HG03175 (cell line): ENCODE results near the gene ARID4A.
"Not testable (repeated sequence)": the region's sequence is repeated elsewhere in the genome, so short reads cannot be mapped to it uniquely, and the experiment has no call there.

Source experiments
- ATAC-seq: cut with Tn5 transposase; IDR thresholded peaks from one replicate; pipeline ENCODE4 v1.9.1; 2021; ENCODE audit warnings: mild to moderate bottlenecking, moderate library complexity; ENCODE audit not compliant: unreplicated experiment

ARID4A gene

DNA sequence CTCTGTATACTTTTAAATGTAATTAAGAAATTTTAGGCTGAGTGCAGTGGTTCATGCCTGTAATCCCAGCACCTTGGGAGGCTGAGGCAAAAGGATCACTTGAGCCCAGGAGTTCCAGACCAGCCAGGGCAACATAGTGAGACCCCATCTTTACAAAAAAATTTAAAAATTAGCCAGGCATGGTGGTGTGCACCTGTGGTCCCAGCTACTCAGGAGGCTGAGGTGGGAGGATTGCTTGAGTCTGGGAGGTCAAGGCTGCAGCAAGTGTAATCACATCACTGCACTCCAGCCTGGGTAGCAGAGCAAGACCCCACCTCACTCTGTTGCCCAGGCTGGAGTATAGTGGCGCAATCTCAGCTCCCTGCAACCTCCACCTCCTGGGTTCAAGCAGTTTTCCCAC, 63.9 kb downstream of the ARID4A start:
- not testable (repeated sequence) for ATAC-seq

DNA sequence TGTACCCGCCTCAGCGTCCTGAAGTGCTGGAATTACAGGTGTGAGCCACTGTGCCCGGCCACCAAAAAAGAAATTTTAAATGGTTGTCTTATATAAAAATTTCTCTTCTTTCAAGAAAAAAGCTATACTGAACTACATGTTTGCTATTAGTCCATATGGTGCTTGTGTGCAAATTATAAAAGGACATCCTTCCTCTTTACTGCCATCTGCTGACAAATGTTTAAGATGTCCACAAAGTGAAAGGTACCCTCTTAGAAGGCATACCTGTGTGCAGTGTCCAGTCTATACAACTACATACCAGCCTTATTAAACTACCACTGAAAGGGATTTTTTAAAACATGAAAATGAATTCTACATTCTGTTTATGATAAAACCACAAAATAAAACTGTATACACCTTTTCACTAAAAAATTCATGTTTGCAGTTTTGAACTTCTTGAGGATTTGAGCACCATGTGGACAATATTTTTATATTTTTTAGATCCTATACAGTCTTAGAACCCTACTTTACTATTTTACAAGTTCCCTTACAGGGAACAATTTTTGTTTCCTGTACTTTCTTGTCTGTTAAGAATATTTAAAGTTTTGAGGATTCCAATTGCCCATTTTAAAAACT, 64.5 kb downstream of the ARID4A start:
- ATAC-seq: peak; percentile 51

DNA sequence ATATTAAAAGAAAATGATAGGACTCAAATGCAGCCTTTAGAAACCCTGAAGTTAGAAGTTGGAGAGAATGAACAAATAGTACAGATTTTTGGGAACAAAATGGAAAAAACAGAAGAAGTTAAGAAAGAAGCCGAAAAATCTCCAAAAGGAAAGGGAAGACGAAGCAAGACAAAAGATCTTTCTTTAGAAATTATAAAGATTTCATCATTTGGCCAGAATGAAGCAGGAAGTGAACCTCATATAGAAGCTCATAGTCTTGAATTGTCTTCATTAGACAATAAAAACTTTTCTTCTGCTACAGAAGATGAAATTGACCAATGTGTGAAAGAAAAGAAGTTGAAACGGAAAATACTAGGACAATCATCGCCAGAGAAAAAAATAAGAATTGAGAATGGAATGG, 66.0 kb downstream of the ARID4A start:
- no peak for ATAC-seq

DNA sequence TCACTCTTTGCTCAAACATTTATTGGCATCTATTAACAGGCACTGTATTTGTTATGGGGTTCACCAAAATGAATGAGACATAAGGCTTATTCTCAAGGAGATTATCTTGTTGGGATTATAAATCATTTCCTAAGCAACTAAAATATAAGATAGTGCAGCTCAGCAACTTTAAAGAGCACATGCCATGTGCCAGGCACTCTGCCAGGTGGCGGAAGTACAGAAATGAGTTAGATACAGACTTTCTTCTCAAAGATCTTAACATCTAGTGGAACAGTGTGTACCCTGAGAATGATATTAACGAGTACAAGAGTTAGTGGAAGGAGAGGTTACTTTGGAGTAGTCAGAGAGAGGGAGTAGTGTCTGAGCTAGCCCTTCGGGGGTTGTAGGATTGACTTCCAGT, 68.9 kb downstream of the ARID4A start:
- ATAC-seq: no peak

DNA sequence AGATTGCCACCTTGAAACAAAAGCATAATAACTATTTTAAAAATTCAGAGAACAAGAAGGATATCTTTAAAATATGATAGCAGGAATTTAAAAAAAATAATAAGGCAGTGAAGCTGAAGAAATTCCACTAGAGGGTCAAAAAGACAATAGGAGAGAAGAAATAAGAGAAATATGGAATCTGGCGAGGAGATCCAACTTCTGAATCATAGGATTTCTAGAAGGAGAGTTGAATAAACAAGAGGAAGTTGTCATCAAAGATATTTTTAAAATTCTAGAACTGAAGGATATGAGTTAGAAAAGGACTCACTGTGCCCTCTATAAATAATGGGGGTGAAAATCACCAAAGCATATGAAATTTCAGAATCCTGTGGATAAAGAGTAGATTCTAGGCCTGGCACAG, 70.6 kb downstream of the ARID4A start:
- no peak for ATAC-seq

DNA sequence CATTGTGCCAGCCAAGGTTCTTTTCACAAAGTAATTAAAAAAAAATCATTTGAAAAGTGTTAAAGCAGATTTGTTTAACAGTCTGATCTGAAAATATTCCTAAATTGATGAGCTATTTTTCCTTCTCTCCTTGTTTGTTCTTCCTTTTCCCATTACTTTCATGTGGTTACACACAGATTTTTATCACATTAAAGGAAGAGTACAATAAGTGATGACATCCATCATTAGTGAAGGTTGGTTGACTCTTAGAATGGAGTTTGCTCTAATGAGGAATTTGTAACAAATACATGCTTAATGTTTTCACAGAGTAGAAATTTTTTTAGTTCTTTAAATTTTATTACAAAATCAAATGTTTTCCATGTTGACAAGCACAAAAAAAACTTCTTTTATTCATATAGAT, 78.4 kb downstream of the ARID4A start:
- no peak for ATAC-seq

DNA sequence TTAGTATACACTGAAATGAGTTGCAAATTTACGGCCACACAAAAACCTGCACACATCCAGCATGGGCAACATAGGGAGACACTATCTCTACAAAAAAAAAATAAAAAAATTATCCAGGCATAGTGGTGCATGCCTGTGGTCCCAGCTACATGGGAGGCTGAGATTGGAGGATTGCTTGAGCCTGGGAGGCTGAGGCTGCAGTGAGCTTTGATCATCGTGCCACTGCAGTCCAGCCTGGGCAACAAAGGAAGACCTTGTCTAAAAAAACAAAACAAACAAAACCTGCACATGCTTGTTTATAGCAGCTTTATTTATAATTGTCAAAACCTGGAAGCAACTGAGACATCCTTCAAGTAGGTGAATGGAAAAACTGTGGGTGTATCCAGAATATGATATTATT, 92.5 kb downstream of the ARID4A start:
- ATAC-seq: no peak

DNA sequence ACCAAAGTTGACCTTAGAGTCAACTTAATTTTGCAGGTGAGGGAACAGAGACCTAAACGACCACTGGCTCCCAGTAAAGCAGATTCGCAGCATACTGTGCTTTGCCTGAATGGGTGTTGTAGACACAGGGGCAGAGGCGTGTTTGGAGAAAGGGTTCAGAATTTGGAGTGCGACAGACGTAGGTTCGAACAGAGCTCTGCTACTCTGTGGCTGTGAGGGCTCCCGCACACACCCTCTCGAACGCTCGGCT, 97.1 kb downstream of the ARID4A start:
- no peak for ATAC-seq

DNA sequence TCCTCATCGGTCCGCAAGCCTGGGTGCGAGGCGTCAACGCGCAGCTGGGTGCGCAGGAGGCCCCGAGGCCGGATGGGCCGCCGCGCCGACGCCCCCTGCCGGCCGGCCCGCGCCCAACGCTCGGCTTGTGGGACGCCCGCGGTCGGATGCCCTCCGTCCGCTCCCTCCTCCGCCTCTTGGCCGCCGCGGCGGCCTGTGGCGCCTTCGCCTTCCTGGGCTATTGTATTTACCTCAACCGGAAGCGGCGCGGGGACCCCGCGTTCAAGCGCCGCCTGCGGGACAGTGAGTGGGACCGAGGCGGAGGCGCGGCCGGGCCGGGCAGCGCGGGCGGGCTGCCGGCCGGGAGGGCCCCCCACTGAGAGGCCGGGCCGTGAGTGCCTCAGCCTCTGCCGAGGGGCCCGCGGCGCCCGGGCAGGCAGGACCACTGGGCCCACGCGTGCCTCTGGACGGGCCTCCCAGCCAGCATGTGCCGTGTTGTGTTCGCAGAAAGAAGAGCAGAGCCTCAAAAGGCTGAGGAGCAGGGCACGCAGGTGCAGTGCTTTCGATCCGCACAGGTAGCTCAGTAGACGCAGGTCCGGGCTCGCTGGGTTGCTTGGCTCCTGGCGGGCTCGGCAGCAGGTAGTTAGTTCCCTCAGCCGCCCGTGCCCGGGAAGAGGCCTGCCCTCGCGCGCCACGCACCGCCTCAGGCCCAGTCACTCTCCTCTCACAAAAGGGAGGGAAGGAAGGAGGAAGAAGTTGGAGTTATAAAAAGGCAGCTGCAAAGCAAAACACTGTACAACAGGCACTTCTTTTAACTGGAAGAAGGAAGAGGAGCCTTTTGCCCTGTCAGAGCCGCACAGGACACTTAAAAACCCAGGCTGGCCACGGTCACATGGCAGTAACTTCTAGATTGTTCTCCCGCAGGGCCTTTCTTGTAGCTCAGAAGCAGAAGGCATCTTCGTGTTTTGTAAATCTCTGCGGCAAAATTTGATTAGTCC, 97.7 kb downstream of the ARID4A start, which contains the start of gene TOMM20L:
TSS of gene TOMM20L (plus strand) at position 119 of the 977 bp plus-strand sequence. CDS start at position 147, 28 bp downstream.
- peak; percentile 95 for ATAC-seq

DNA sequence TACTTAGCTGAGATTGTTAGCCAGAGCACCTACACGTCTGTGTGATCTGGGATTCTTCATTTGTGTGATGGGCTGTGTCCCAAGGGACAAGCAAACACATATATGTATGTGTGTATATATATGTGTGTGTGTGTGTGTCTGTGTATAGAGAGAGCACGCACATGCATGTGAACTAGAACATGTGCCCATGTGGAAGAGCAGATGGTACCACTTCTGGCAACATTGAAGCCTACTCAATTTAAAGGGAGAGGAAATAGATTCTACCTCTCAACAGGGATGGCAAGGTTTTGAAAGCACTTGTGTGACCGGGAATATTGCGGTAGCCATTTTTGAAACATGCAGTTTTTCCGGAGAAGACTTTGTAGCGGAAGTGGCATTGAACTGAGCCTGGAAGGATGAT, 98.8 kb downstream of the ARID4A start:
- no peak for ATAC-seq

DNA sequence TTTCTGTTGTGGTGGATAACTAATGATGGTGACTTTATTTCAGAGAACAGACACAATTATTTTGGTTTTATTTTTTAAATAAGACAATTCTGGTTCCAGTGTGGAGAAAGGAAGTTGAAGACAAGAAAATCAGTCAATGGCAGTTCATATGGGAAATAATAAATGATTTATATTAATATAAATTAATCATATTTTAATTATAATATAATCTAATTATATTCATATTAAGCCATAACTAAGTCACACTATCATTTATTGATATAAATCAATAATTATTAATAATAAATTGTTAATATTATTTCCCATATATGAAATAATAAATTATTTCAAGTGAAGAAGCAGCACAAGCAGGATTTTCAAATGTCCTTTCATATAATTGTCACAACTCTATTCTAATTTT, 100.1 kb downstream of the ARID4A start:
- ATAC-seq: no peak

DNA sequence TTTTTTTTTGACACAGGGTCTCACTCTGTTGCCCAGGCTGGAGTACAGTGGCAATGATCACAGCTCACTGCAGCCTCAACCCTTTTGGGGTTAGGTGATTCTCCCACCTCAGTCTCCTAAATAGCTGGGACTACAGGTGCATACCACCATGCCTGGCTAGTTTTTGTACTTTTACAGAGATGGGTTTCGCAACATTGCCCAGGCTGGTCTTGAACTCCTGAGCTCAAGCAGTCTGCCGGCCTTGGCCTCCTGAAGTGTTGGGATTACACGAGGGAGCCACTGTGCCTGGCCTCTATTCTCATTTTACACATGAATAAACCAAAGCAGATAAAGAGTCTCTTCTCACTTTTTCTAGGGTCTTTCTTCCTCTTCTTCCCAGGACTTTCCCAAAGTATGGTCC, 100.5 kb downstream of the ARID4A start:
- no peak for ATAC-seq

DNA sequence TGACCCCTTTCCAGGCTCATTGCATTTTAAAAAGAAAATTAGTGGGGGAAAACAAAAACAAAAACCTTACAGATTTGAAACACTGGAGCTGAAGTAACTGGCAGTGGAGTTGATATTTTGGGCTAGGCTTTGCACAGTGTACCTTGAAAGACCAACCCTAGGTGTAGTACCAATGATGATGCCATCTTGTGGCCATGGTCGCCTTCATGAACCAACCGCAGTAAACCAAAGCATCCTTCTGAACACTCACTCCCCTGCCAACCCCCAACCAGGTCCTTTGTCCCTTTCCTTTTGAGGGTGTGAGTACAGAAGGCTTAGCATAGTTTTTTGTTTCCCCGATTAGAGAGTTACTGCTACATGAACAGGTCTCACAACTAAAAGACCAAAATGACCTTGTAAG, 103.2 kb downstream of the ARID4A start:
- no peak for ATAC-seq

DNA sequence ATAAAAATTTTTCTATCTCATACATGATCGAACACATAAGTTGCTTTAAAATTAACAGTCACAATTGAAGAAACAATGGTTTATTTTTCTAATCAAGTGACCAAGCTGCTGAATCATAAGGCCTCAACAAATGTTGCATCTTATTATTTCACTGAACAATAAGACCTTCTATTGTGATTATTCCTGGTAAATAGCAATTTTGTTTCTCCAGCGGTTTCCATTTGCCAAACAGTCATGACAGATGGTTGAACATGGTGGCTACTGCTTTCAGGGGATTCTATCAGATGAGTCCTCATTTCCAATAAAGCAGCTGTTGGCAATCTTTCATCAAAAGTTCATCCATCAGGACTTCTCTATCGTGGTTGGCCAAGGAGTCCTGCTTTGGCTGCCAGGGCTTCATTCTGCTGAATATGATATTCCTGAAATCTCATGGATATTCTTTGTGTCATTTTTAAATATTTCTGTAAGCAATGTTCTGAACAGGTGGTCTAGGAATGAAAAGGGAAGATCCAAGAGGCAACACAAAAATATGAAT, 110.4 kb downstream of the ARID4A start:
- no peak for ATAC-seq

DNA sequence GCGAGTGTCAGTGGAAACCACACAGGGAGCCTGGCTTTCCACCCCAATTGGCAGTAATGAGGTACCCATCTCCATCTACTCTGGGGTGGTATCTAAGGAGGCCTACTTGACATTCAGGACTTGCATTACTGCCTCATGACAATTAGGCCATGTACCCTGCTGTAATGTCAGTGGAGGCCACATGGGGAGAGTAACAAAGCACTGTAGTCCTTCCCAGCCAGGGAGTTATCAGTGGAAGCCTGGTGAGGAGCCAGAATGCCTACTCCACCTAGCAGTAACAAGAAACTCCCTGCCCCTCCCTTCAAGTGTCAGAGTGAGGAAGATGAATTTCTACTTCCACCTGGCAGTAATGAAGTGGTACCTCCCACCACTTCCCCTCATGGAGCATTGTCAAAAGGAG, 116.5 kb downstream of the ARID4A start:
- no peak for ATAC-seq

DNA sequence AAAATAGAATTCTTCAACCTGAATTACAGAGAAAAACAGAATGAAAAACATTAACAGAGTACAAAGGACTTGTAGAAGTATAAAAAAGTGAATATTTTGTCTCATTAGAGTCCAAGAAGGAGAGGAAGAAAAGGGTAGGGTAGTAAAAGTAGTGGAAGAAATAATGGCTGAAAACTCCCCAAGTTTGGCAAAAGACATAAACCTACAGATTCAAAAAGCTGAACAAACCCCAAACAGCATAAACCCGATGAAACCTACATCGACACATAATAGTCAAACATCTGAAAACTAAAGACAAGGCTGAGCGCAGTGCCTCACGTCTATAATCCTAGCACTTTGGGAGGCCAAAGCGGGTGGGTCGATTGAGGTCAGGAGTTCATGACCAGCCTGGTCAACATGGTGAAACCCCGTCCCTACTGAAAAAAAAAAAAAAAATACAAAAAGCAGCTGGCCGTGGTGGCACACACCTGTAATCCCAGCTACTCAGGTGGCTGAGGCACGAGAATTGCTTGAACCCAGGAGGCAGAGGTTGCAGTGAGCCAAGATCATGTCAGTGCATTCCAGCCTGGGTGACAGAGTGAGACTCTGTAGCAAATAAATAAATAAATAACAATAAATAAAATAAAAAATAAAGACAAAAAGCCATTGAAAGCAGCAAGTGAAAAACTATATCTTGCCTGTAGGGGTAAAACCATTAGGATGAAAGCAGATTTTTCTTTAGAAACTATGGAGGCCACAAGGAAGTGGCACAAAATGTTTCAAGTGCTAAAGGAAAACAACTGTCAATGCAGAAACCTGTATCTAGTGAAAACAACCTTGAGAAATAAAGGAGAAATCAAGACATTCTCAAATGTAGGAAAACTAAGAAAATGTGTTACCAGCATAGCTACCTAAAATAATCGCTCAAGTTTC, 117.5 kb downstream of the ARID4A start:
- ATAC-seq: no peak

DNA sequence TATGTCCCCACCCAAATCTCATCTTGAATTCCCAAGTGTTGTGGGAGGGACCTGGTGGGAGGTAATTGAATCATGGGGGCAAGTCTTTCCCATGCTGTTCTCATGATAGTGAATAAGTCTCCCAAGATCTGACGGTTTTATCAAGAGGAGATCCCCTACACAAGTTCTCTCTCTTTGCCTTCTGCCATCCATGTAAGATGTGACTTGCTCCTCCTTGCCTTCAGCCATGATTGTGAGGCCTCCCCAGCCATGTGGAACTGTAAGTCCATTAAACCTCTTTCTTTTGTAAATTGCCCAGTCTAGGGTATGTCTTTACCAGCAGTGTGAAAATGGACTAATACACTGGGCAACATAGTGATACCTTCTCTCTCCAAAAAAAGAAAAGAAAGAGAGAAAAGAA, 118.6 kb downstream of the ARID4A start:
- not testable (repeated sequence) for ATAC-seq
